Smooth muscle cell (in vitro differentiated cells): Measurements from ENCODE around the gene IQSEC1. TPM values are rescaled to one million over a fixed set of nuclear protein-coding genes. Genes with fewer than 3 reads are reported as not detected.

Experiments used
- DNase-seq: peaks from one replicate; lab custom pipeline; 2025; ENCODE audit not compliant: unreplicated experiment; lab: John Stamatoyannopoulos, UW
- H2AFZ ChIP-seq: fragments of 200-600 bp; sonication (generic); 2 replicates; pipeline ENCODE4 v1.6.0; 2016; ENCODE audit warnings: antibody characterized with exemption, low read depth, mild to moderate bottlenecking
- H3F3A ChIP-seq: fragments of 200-600 bp; sonication (generic); 2 replicates; pipeline ENCODE4 v1.6.0; 2017; ENCODE audit warnings: antibody characterized with exemption, low read depth
- H3K27ac ChIP-seq: fragments of 200-600 bp; sonication (generic); 2 replicates; pipeline ENCODE4 v1.5.1; 2016; ENCODE audit warnings: low read depth, mild to moderate bottlenecking
- H3K27me3 ChIP-seq: fragments of 200-600 bp; sonication (generic); 2 replicates; pipeline ENCODE4 v1.6.1; 2016; ENCODE audit warnings: low read depth, mild to moderate bottlenecking
- H3K36me3 ChIP-seq: fragments of 200-600 bp; sonication (generic); 2 replicates; pipeline ENCODE4 v1.5.1; 2016; ENCODE audit warnings: low read depth
- H3K4me1 ChIP-seq: fragments of 200-600 bp; sonication (generic); 2 replicates; pipeline ENCODE4 v1.5.1; 2016; ENCODE audit warnings: low read depth
- H3K4me2 ChIP-seq: fragments of 200-600 bp; sonication (generic); 2 replicates; pipeline ENCODE4 v1.6.0; 2016; ENCODE audit warnings: mild to moderate bottlenecking
- H3K4me3 ChIP-seq: fragments of 200-600 bp; sonication (generic); 2 replicates; pipeline ENCODE4 v1.5.1; 2016; ENCODE audit warnings: mild to moderate bottlenecking
- H3K79me2 ChIP-seq: fragments of 200-600 bp; sonication (generic); 2 replicates; pipeline ENCODE4 v1.6.0; 2016; ENCODE audit warnings: low read depth, mild to moderate bottlenecking
- H3K9ac ChIP-seq: fragments of 200-600 bp; sonication (generic); 2 replicates; pipeline ENCODE4 v1.6.0; 2016; ENCODE audit warnings: low read depth
- H3K9me3 ChIP-seq: fragments of 200-600 bp; sonication (generic); replicated peaks from 2 replicates; pipeline ENCODE4 v1.5.1; 2016; ENCODE audit warnings: low read depth
- H4K20me1 ChIP-seq: fragments of 200-600 bp; sonication (generic); 2 replicates; pipeline ENCODE4 v1.6.0; 2016; ENCODE audit warnings: low read depth
- CTCF ChIP-seq: fragments of 200-600 bp; sonication (generic); IDR thresholded peaks from 2 replicates; pipeline ENCODE4 v1.5.1; 2017; ENCODE audit warnings: borderline replicate concordance, mild to moderate bottlenecking, antibody characterized with exemption; ENCODE audit not compliant: insufficient read depth, poor library complexity, severe bottlenecking
- WGBS: methylation state at CpG from one replicate; pipeline ENCODE4 v1.1.7; 2016; ENCODE audit warnings: low lambda C conversion rate; 5-methylcytosine and 5-hydroxymethylcytosine counted together
- polyA plus RNA-seq: library from polyadenylated mRNA; unstranded; fragments of >200 nt; fragmentation: Nextera tagmentation; extraction: Ambion mirVana; gene quantifications from 2 replicates; pipeline ENCODE4 v1.2.1, GENCODE V29; 2016
- total RNA-seq: library from RNA; depleted of rRNA; stranded (reverse); fragments of >200 nt; gene quantifications from 2 replicates; pipeline ENCODE4 v1.2.3, GENCODE V29; 2014

The IQSEC1 gene
- total and polyA plus RNA-seq, 2 experiments from 2014 or later, result 18.9 to 19.8 TPM

- Histone ChIP-seq H3K9me3 (no peaks in the 10 kb centered on the region), H3K36me3 (no peaks in the 10 kb centered on the region), H3K9ac (no peak overlapping the region), H2AFZ (no peak overlapping the region), H3K79me2 (no peaks in the 10 kb centered on the region), H3K4me3 (no peak overlapping the region), H3F3A (no peaks in the 10 kb centered on the region), H3K27ac (no peak overlapping the region), H3K4me2 (no peak overlapping the region), H4K20me1 (peaks cover 81% of the 10 kb centered on the region), H3K4me1 (no peaks in the 10 kb centered on the region), H3K27me3 (no peaks in the 10 kb centered on the region)
- TF ChIP-seq CTCF, result no peak
- 95% methylated on average over 10 of the region's 10 CpGs for whole genome bisulfite sequencing
- no peak for DNase-seq
Observed at GRCh38 chr3:12932347-12932746, 140.9 kb downstream of the IQSEC1 start.

- WGBS, result 96% methylated on average over 14 of the region's 14 CpGs
- Histone ChIP-seq H3K4me1 (no peaks in the 10 kb centered on the region), H3K36me3 (no peaks in the 10 kb centered on the region), H3K9ac (no peak overlapping the region), H2AFZ (no peak overlapping the region), H3K27me3 (no peaks in the 10 kb centered on the region), H4K20me1 (peaks cover 90% of the 10 kb centered on the region), H3K79me2 (no peaks in the 10 kb centered on the region), H3K4me2 (no peak overlapping the region), H3K27ac (no peak overlapping the region), H3F3A (no peaks in the 10 kb centered on the region), H3K4me3 (no peak overlapping the region), H3K9me3 (no peaks in the 10 kb centered on the region)
- DNase-seq, result no peak
- no peak for TF ChIP-seq CTCF
Observed at GRCh38 chr3:12931273-12931905, 141.8 kb downstream of the IQSEC1 start.

GRCh38 chr3:12929801-12930200 is 143.4 kb downstream of the IQSEC1 start:
- Histone ChIP-seq H3K27ac (no peak overlapping the region), H3K4me3 (no peak overlapping the region), H3K79me2 (no peaks in the 10 kb centered on the region), H4K20me1 (peaks cover 100% of the 10 kb centered on the region), H3K4me1 (no peaks in the 10 kb centered on the region), H3K4me2 (no peak overlapping the region), H3K27me3 (no peaks in the 10 kb centered on the region), H3K9ac (no peak overlapping the region), H3F3A (no peaks in the 10 kb centered on the region), H3K9me3 (no peaks in the 10 kb centered on the region), H3K36me3 (no peaks in the 10 kb centered on the region), H2AFZ (no peak overlapping the region)
- no peak for DNase-seq
- WGBS, result 82% methylated on average over 6 of the region's 6 CpGs
- TF ChIP-seq CTCF, result no peak

- H3K4me3 ChIP-seq, result no peak overlapping the region
- H3F3A ChIP-seq, result no peaks in the 10 kb centered on the region
- H3K9me3 ChIP-seq, result no peaks in the 10 kb centered on the region
- DNase-seq, result no peak
- H3K27me3 ChIP-seq, result no peaks in the 10 kb centered on the region
- no peak overlapping the region for H3K4me2 ChIP-seq
- TF ChIP-seq CTCF, result no peak
- H2AFZ ChIP-seq, result no peak overlapping the region
- H4K20me1 ChIP-seq, result peaks cover 89% of the 10 kb centered on the region
- no peak overlapping the region for H3K9ac ChIP-seq
- no peak overlapping the region for H3K27ac ChIP-seq
- H3K79me2 ChIP-seq, result no peaks in the 10 kb centered on the region
- 98% methylated on average over 7 of the region's 7 CpGs for WGBS
- no peaks in the 10 kb centered on the region for H3K36me3 ChIP-seq
- H3K4me1 ChIP-seq, result no peaks in the 10 kb centered on the region
Observed at GRCh38 chr3:12926660-12927059, 146.6 kb downstream of the IQSEC1 start.
